HG03469 (cell line): ENCODE results near the gene NINJ1.

ENCODE experiments used
- ATAC-seq: cut with Tn5 transposase; IDR thresholded peaks from one replicate; pipeline ENCODE4 v1.9.1; 2021; ENCODE audit warnings: mild to moderate bottlenecking, moderate library complexity, moderate number of reproducible peaks; ENCODE audit not compliant: unreplicated experiment

Gene NINJ1

GRCh38 chr9:93134015-93134739 is at the start of gene NINJ1:
Gene NINJ1 (minus strand): TSS chr9:93134251. CDS start chr9:93134217, 34 bp downstream.
- peak; percentile 33 for ATAC-seq

DNA sequence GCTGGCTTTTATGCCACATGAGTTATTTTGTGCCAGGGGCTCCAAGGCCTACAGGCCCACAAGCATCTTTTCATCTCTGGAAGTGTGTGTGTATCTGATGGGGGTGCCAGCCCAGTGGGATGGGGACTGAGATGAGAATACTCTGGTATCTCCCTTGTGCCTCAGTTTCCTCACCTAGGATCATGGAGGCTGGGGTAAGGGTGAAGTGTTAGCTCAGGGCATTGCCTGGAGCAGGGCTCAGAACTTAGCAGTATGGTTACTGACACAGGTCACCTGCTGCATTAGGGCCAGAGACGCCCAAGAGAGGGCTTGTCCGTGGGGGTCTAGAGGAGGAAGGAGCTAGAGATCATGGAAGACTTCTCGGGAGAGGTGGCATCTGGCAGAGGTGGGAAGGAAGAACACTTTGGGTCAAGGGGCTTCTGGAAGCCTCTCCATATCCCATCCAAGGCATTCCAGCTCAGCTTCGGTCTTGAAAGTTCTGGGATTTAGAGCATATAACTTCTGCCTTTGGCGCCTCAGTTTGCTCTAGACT is 49.1 kb upstream of the NINJ1 start:
- no peak for ATAC-seq

DNA sequence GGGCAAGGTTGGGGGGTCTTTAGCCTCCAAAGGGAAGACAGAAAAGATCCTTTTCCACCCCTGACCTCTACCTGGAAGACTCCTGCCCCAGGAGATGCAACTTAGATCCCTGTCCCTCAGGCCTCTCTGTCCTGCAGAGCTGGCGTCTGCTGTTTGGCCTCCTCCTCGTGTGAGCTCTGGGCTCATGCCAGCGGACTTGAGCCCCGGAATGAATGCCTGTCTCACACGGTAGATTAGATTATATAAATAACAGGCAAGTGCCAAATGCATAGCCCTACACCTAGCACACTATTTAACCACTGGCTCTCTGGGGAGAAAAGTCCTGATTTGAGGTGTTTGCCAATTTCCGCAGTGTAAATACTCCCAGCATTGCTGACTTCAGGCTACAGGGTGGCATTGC is 48.5 kb upstream of the NINJ1 start:
- no peak for ATAC-seq

- ATAC-seq, result no peak
These were observed 47.8 kb upstream of the NINJ1 start for GRCh38 chr9:93181672-93182435.

GRCh38 chr9:93180938-93181337 is 46.9 kb upstream of the NINJ1 start:
- ATAC-seq, result no peak

DNA sequence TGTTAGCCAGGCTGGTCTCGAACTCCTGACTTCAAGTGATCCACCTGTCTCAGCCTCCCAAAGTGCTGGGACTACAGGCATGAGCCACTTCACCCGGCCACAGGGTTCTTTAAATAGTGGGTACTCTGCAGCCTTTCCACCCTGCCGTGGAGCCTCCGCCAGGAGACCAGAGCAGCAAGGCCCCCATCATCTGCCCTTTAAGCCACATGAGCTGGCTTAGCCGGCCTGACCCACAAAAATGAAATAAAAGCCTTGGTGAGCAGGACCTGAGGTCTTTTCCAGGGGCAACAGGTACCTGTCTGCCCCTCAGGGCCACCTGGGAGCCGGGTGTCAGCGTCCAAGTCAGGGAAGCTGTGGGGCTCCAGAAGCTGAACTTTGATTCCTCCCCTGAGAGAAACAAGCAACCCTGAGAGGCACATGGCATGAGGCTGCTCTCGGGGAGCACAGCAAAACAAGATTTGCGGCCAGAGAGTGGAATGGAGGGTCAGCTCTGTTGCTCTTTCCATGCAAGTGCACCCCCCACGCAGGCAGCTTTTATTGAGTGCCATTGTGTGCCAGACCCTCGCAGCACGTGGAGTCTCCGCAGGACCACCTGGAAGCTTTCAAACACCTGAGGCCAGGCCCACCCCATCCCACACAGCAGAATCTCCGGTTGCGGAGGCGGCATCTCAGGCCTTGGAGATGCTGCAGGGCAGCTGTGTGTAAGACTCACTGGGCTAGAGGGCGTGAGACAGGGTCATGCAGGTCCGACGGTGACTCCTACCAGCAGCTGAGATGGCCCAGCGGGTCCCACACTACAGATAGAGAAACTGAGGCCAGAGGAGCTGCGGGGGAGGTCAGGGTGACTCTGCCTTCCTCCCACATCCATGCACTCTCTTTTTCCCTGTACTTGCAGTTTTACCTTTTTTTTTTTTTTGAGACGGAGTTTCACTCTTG is 45.1 kb upstream of the NINJ1 start:
- no peak for ATAC-seq

DNA sequence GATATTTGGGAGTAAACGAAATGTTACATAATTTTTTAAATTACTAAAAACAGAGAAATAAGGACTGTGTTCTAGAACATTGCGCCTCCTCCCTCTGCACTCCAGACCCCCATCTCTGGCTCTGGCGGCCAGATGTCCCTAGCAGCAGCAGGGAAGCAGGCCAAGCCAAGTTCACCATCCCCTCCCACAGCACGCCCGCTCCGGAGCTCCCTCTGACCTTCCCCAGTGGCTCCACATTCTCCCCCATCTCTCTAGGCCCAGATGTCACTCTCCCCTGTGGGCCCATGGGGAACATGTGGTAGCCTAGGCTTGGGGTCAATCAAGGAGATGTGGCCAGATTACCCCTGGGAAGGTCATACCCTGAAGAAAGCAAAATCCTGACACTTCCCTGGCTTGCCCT is 43.6 kb upstream of the NINJ1 start:
- ATAC-seq, result no peak

- ATAC-seq, result no peak
These were observed 40.9 kb upstream of the NINJ1 start for GRCh38 chr9:93174976-93175375.

- no peak for ATAC-seq
These were observed 39.5 kb upstream of the NINJ1 start for GRCh38 chr9:93173365-93174051.

GRCh38 chr9:93172666-93173364 is 38.8 kb upstream of the NINJ1 start:
- no peak for ATAC-seq

DNA sequence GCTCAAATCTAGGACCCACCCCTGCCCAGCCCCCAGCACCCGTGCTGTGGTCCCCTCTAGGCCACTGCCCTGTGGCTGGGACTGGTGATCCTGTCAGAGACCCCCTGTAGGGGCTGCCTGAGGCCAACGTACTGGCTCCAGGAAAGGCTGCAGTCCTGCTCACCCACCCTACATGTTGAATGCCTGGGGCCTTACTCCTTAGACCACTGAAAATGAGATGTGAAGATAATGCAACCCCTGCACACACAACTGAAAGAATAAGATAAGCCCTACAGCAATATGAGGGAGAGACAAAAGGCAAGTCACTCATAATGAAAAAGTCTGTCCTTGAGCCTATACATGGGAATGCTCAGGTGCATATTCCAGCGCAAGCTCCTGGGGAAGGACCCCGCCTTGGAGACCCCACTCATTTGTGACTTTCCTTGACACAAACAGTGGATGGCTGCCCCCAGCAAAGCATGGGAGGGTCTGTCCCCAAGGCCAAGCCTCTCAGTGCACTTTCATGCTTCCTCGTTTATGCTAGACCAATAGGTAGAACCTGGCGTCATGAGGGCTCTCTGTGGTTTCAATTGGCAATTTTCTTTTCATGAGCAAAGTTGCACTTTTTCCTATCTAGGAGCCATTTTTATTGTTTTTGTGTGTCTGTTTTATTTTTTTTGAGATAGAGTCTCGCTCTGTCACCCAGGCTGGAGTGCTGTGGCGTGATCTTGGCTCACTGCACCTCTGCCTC is 37.4 kb upstream of the NINJ1 start:
- no peak for ATAC-seq

- ATAC-seq, result no peak
These were observed 36.5 kb upstream of the NINJ1 start for GRCh38 chr9:93170571-93170970.

DNA sequence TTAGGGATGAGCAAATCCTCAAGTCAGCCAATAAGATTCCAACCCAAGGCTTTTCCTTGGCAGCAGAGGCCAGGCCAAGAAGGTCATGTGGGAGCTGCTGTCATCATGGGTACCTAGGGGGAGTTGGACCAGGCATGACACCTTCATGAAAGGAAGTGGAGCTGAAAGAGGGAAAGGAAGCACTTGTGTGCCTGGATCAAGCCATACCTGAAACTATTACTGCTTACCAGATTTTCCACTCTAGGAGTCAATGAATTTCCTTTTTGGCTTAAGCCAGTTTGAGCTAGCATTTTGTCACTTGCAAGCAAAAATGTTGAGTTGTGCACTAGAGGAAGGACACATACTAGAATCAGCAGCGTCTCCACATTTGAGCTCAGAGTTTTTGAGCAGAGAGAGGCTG is 35.4 kb upstream of the NINJ1 start:
- no peak for ATAC-seq

GRCh38 chr9:93168581-93168980 is 34.5 kb upstream of the NINJ1 start:
- no peak for ATAC-seq

GRCh38 chr9:93167838-93168237 is 33.8 kb upstream of the NINJ1 start:
- ATAC-seq, result no peak

DNA sequence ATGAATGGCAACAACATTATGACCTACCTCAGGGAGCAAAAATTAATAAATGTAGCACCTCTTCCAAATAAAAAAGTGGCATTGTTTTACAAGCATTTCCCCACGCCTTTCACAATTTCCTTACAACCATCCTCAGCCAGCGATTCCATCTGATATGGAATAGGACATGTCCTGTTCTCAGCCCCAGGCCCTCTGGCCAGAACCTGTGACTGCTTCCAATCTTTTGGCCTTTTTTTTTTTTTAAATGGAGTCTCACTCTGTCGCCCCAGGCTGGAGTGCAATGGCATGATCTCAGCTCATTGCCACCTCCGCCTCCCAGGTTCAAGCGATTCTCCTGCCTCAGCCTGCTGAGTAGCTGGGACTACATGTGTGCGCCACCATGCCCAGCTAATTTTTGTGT is 33.1 kb upstream of the NINJ1 start:
- ATAC-seq, result no peak

DNA sequence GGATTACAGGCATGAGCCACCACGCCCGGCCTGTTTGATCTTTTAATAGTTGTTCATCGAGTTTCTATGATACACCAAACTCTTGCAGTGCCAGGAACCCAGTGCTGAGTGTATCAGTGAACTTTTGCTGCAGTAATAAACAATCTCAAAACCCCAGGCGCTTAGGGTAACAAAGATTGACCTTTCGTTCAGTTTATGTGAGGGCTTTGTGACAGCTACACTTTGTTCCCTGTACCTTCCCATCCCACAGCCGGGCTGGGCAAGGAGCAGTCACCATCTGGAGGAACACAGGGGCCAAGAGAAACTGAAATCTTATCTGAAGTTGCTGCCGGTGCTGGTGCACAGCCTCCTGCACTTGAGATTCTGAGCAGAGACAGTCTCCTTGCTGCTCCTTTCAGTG is 32.6 kb upstream of the NINJ1 start:
- ATAC-seq, result no peak

GRCh38 chr9:93164085-93164484 is 30.0 kb upstream of the NINJ1 start:
- no peak for ATAC-seq
